Skin of body (tissue), 2 donors: ENCODE measurements around the gene CARMIL1. TPM values are rescaled to one million over a fixed set of nuclear protein-coding genes. Genes with fewer than 3 reads are reported as not detected.

Experiments
- DNase-seq: peaks from one replicate; lab custom pipeline; 2025; lab: John Stamatoyannopoulos, UW
- total RNA-seq: library from RNA; depleted of rRNA; stranded (reverse); fragments of >200 nt; gene quantifications from one replicate; pipeline ENCODE4 v1.2.3, GENCODE V29; 2014

CARMIL1 gene
- total RNA-seq, 1 donor from 2014 or later, result 17.9 TPM

DNA sequence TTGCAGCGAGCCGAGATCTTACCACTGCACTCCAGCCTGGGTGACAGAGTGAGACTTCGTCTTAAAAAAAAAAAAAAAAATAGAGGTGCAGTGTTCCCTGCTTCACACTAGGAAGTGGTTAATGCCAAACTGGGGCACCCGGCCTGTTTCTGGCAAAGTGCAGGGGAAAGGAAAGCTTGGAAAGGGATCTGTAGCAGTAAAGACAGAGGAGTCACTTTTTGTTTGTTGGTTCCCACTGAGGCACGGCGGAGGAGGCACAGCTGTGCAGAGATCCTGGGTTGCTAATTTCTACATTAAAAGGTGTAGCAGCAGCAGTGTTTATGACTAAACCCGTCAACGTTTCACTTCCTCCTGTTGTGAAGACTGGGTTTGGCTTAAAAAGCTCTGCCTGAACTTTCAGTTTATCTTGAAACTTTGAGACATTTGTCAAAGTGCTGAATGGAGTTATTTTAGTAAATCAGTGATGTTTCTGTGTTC, 125.6 kb downstream of the CARMIL1 start:
- no peak for DNase-seq

DNA sequence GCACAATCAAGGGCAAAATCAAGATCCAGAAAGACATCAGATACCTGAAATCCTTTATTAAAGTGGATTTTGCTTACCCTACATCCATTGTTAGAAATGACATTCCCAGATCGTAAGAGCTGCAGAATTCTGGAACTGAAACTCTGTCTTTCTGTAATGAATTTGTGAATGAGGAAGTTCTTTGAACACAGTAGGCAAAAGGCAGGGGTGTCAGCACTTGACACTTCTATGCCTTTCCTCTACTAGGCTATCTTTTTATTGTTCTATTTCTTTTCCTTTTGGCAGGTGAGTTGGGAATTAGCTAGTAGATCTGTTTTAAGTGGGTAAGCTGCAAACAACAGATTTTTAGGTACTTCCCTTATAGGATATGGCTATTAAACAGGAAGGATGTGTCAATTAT, 126.3 kb downstream of the CARMIL1 start:
- DNase-seq, result no peak

DNA sequence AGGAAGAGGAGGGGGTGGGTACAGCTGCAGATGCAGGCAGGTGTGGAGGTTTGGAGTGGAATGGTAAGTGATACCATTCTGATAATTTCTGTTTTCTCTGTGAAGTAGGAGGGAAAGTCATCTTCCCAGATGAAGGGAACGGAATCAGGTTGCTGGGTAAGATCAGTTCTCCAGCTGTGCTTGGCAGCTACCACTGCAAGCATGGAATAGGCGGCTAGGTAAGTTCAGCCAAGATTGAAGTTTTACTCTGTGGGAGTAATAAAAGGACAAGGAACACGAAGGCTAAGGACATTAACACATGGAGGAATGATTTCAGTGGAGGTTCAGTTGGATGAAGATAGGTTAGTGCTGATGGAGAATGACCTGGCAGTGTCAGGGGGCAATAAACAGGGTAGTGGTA, 128.3 kb downstream of the CARMIL1 start:
- no peak for DNase-seq

DNA sequence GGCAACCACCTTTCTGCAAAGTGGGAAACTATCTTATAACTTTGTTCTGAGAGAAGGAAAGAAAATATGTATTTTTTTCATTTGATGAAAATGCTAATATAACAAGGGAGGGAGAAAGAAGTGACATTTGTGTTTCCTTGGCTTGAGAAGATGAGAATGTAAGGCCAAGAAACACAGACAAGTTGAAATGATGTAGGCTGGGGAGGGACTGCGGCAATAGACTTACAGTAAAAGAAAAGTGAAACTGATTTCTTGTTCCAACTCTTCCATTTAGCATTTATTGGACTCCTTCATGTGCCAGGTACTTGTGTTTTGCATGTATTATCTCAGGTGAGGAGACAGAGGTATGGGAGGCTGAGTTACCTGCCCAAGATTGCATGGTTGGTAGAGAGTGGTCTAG, 130.9 kb downstream of the CARMIL1 start:
- peak; percentile 7 for DNase-seq

DNA sequence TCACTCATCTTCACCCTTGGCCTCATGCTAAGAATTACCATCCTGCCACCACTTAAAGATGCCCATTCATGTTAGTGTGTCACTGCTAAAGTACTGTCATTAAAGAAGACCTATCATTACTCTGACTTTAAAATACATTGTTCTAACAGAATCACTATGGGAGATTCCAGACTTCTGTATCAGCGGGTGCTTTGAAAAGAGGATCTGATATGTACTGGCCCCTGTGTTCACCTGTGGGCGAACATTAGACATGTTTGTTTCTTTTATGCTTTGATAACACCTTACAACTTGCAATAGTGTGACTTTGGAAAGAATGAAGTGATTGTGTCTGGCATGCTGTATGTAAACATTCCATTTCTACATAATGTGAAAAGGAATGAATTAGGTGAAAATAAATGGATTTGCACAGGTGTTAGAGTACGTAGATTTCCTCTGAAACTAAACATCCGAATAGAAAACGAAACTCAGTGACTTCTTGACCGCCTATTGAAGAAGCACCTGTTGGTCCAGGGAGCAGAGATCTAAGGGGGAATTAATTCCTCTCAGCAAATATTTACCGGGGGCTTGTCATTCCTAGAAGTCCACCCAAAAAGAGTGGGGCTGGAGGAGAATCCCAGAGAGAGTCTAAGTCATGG, 132.3 kb downstream of the CARMIL1 start:
- DNase-seq, result no peak

DNA sequence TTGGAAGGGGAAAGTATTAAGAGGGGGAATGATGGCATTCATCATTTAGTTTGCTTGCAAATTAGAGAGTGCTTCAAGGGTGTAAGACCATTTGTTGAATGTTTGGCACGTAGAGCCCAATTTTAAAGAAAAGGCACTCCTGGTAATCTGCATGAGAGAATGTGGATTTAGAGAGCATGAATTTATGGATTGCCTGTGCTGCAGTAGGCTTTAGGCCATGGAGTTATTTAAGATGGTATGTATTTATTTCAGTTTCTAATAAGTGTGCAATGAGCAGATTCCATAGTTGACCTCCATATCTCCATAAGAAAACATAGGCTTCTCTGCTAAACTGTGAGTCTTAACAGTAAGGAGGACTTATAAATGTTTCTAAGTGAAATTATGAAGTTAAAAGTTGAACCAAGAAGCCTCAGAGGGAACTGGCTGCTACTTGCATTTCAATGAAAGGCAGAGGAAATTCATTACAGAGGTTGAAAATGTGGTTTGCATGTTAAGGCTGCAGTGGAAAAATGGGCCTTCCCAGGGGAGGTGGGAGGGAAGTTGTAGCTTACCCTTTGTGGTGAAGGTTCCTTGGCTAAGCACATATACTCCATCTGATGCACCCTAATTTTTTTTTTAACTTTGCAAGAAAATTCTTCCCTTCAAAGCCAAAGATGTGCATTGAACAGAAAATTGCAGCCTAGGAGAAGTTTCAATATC, 134.2 kb downstream of the CARMIL1 start:
- DNase-seq, result peak; percentile 76

DNA sequence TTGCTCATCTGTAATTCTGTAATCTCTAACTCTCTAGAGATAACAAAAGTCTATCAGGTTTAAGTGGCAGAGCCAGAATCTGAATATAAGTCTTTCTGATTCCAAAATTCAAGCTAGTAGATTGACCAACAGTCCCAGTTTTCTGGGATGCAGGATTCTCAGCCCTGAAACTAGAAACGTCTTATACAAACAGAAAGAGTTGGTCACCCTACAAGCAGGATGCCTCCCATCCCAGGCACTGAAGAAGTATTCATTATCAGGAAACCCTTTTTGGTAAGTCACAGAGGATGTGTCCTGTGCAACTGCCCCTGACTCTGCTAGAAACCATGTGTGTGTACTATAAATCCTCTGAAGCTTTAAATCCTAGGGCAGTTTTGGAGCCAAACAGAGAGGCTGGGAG, 135.0 kb downstream of the CARMIL1 start:
- DNase-seq, result no peak

DNA sequence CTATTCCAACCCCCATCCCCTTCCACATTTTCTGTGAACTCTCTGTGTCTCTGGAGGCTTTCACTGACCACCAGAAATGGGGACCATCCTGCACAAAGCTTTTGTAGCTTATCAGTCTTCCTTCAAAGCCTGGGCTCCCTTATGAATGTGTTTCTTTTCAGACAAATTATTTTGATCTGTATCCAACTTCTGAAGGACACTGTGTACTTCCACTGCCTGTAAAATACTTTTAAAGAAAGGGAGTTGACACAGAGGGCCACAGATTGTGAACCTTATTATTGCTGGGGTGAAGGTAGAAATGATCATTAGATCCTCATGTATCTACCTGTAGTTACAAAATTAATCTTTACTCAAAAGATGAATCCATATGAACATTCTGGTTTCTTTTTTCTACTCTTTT, 135.6 kb downstream of the CARMIL1 start:
- DNase-seq, result no peak

DNA sequence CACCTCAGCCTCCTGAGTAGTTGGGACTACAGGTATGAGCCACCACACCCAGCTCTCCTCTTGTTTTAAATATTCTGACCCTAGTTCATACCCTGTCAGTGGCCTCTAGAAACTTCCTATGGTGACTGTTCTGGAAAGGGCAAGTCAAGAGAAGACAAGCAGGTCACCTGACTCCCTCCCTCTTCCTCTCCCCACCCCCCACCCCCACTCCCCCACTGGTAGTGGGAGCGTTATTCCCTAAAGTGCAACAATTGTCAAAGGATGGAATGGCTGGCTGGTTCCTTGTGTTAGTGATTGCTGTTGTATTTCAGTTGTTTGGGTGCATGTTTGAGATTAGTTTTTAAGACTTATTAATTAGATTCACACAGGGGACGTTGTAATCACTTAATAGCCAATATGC, 136.1 kb downstream of the CARMIL1 start:
- no peak for DNase-seq

DNA sequence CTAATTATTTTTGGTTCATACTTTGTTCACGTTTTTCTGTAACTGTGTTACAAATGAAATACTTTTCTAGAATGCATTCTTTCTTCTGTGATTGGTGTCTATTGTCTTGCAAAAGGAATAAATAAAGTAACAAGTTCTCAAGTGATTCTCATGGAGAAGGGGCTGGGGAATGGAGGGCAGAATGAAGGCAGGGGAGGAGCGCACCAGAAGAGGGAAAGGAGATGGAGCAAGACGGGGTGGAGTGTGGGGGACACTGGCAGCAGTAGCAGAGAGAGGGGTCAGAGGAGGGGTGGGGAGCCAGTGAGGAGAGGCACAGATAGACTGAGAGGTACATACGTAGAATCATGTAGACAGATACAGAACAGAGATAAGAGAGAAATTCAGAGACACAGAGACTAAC, 136.5 kb downstream of the CARMIL1 start:
- DNase-seq, result no peak

DNA sequence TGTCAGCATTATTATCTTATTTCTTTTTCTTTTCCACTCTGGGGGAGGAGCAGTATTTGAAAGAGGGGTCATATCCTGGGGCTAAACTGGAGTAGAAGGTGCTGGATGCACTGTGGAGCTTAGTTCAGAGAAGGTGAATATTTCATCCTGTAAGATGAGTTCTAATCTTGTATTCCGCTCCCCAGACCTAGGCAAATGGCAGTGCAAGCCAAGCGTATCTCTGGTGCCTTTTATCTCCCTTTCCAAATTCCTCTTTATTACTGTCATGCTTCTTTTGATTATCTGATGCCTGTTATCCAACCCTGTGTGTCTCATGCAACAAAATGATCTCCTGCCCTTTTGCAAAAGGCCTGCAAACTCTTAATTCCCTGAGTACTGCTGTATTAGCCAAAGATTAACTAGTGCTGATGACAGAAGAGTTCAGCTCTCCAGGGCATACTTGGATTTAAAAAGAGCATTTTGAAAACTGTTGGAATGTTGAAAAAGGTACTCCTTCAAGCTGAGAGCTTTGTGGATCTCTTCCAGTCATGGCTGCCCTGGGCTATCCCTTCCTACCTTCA, 138.0 kb downstream of the CARMIL1 start:
- DNase-seq, result no peak

DNA sequence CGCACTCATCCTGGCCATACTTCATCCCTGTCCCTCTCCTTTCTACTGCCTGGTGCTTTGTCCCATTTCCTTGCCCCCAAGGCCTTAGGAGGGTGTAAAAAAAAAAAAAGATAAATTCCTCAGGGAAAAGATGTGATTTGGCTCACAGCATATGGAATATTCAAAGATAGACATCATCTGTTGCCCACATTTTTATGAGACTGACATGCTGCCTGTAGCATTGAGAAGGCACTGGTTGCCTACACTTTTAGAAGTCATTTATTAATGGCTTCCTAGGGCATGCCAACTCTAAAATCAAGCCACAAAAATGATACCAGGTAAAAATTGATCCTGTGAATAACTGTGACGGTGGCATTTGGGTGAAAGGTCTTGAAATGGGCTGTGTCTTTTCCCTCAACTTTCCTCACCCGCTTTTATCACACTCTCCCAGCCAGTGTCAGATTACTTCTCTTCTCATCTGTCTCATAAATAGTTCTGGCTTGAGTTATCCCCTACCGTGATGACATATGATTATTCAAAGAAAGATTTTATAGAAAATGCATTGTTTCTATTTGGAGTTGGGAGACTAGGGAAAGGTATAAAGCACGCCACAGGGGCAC, 139.4 kb downstream of the CARMIL1 start:
- DNase-seq, result peak; percentile 44

DNA sequence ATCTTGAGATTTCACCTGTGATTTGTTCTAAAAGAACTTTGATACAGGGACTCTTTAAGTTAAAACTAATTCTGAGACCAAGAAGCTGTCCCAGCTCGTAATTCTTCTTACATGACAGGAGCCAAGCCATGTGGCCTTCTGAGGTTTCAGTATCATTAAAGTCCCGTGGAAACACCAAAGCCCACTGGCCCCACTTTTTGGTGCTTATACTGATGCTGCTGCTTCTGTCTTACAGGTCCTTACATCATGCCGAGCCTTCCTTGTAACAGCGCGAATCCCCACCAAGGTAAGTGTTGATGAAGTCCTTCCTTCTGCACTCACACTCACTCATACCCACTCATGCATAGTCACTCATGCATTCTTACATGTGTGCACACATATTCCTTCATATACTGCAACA, 140.7 kb downstream of the CARMIL1 start:
- DNase-seq, result no peak

DNA sequence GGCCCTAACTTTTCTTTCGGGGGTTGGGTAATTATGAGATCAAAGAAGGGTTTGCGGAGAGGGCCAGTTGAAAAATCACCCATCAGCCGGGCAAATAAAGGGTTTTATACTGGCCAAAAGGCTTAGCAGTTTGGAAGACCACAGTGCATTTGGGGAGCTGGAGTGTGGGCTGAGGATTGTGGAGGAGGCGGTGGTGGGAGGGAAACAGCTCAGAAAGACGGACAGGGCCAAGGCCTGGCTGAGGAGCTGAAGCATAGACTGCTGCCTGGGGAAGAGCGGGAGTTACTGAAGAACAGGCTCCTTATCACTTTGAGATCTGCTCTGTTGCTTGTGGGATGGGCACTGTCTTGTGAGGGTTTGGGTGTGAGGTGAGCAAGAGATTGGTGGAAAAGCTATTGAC, 144.2 kb downstream of the CARMIL1 start:
- no peak for DNase-seq

DNA sequence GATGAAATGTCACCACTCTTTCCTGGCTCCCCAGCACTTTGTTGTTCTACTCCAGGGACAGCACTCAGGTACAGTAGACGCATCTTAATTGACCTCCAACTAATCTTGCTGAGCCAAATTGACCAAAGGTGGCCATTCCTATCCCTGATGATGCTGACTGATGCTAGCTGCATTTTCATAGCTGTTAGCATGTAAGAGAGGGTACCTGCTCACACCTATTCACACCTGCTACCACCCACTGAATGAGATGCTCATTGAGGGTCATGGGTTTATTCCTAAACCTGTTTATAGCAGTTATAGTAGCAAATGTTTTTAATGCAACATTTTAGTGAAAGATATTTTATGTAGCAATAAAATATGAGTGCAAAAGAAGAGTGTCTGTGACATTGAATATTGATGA, 145.1 kb downstream of the CARMIL1 start:
- no peak for DNase-seq

DNA sequence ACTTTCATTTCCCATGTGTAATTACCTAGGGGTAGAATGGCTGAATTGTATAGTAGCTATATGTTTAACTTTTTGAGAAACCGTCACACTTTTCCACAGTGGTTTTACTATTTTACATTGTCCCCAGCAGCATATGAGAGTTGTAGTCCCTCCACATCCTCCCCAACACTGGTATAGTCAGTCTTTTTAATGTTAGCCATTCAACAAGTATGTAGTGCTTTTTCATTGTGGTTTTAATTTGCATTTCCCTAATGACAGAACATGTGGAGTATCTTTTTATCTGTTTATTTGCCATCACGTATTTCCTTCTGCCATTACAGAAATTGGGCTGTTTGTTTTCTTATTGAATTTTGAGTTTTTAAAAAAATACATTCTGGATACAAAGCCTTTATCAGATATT, 148.4 kb downstream of the CARMIL1 start:
- DNase-seq, result no peak

DNA sequence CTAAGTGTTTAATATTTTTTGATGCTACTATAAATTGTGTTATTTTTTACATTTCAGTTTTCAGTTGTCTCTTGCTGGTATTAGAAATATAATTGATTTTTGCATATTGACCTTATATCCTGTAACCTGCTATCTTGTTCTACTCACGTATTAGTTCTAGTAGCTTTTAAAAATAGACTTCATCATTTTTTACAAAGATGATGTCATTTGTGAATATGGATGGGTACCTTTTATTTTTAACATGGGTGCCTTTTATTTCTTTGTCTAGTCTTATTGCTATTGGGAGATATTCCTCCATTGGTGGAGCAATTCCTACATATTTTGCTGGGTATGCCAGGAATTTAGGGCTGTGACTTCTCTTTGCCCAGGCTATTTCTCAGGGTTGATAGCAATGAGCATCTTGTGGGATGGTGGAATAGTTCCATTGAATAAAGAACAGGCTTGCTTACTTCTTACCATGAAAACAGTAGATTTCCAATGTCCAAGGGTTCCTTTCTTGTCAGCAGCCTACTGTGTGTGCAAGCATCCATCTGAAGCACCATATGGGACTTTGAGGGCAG, 149.7 kb downstream of the CARMIL1 start:
- no peak for DNase-seq

DNA sequence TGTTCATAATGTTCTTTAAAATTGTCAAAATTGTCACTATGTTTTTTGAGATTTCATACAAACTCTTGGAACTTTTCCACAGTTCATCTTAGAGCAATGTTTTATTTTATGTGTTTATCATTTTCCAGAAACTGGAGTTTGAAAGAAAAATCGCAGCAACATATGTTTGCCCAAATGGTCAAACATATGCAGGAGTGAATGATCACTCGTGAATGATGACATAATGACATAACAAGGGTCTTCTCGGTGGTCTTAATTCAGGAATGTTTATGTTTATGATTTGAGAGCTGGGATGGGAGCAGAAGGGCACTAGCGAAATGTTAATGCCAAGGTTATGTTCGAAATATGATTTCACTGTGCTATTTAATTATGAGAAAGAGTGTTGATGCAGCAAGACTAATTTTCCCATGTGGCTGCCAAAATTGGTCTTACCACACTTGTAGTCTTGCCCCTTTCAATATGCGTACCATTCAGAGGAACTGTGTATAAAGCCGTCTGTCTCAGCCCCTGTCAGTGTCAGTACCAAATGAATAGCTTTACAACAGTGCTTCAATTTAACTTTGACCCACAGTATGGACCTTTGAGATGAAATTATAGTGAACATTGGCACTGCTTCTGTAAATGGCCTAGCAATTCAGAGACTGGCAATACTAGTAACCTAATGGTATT, 152.3 kb downstream of the CARMIL1 start:
- no peak for DNase-seq

DNA sequence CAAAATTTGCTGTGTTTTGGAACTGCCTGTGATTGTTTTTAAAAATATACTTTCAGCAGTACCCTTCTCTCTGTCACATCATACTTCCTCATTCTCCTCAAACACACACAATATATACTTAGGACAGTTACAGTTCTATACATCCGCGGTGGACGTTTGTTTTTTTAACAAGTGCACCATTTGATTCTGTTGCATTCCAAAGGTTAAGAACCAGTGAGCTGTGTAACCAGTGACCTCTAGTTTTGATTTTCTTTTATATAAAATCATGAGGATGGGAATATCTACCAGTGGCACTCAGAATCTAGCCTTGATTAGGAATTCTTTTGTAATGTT, 152.8 kb downstream of the CARMIL1 start:
- no peak for DNase-seq

DNA sequence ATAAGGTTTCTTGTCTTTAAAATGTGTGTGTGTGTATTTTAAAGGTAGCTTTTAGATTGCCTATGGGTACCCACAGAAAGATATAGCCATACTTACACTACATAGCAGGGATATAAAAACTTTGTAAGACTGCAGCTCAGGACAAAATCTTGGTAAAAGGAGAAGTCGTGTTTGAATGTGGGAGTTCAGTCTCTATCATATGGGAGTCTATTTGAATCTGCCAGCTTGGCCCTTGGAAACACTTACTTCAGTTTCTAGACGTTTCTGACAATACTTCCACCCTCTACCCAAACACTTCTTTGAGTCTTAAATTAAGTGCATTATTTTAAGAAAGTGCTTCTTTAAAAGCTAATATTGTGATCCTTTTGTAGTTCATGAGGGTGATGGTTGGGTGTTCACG, 155.7 kb downstream of the CARMIL1 start:
- DNase-seq, result no peak

DNA sequence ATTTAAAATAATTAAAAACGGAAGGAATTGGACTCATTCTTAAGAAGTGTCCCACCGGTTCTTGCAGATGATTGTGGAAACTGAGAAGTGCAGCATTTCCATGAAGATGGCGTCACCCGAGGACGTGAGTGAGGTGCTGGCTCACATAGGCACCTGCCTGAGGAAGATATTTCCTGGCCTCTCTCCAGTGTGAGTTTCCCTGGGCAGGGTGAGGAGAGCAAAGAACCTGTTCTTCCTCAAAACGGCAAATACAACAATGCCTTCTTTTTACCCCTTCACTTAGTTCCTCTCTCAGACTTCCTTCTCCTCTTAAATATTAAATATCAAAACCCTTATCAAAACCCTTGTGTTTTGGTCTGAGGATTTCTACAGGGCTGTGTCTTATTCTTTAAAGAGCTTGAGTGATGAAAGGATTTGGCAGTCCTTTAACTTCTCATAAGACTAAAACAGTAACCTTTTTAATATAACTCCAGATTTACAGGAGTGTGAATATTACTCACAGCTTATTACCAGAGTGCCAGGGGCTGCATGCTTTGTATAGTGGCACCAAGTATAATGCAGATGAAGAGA, 156.3 kb downstream of the CARMIL1 start:
- DNase-seq, result no peak

DNA sequence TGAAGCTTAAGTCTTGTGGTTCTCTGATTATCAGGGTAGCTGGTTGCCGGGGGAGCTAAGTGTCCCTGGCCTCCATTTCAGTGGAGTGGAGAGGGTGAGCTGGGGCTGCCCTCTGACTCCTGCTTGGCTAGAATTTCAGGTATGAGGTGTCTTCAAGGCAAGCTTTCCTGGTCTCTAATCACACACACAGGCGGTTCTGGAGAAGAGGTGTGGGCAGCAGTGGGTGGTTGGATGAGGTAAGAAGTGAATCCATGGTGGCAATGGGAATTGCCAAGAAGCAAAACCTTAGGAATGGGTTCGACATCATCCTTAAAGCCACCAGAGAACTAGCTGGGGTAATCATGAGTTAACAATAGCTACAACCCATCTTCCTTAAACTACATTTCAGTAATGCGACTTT, 157.6 kb downstream of the CARMIL1 start:
- no peak for DNase-seq
